RWPE1 (cell line): ENCODE results near the gene CTSK.
"Not testable (repeated sequence)": the region's sequence is repeated elsewhere in the genome, so short reads cannot be mapped to it uniquely, and the experiment has no call there.

Experiments used
- CTCF ChIA-PET: fragments of 350-600 bp; sonication (Branson Sonifier 250); formaldehyde crosslinking; extraction: SDS; loops from one replicate; lab custom pipeline; 2021; lab: Yijun Ruan, JAX
- POLR2A ChIA-PET: fragments of 400-600 bp; formaldehyde crosslinking; extraction: SDS; loops from one replicate; lab custom pipeline; 2020; ENCODE audit warnings: antibody characterized with exemption; ENCODE audit not compliant: low non-redundant PET; lab: Yijun Ruan, JAX
- DNase-seq: peaks from one replicate; pipeline ENCODE4 v3.0.0; 2012; ENCODE audit warnings: low spot score
- H3K27ac ChIP-seq: fragments of 450-650 bp; 2 replicates; pipeline ENCODE4 v1.5.1; 2017
- CTCF ChIP-seq: fragments of 450-650 bp; conservative IDR thresholded peaks from 2 replicates; pipeline ENCODE4 v1.5.1; 2017; ENCODE audit warnings: low read depth, mild to moderate bottlenecking

The CTSK gene

GRCh38 chr1:150807249-150808023, 624 bp downstream of the CTSK start:
- H3K27ac ChIP-seq: no peak overlapping the region
- ChIA-PET CTCF (interaction anchor here (0.6 to 1.6 kb wide), 2 partner anchors 11 to 12 kb away, joined by 3 to 5 read pairs; no protein-coding TSS in a partner anchor), POLR2A (no interaction called here)
- TF ChIP-seq CTCF: no peak
- no peak for DNase-seq

- H3K27ac ChIP-seq: no peak overlapping the region
- no peak for TF ChIP-seq CTCF
- ChIA-PET CTCF (no interaction called here), POLR2A (no interaction called here)
- DNase-seq: no peak
Measured at GRCh38 chr1:150805899-150806298, 2.2 kb downstream of the CTSK start.

- DNase-seq: no peak
- no peak for TF ChIP-seq CTCF
- CTCF ChIA-PET: interaction anchor here (0.5 to 0.7 kb wide), 2 partner anchors 61 to 245 kb away, joined by 3 read pairs; no protein-coding TSS in a partner anchor
- peak overlapping the region; percentile 51 for H3K27ac ChIP-seq
- POLR2A ChIA-PET: no interaction called here
Measured at GRCh38 chr1:150804671-150805070, 3.4 kb downstream of the CTSK start.

- ChIA-PET CTCF (interaction anchor here (0.5 kb wide), 1 partner anchor 310 kb away, joined by 5 read pairs; no protein-coding TSS in a partner anchor), POLR2A (no interaction called here)
- DNase-seq: no peak
- TF ChIP-seq CTCF: no peak
- H3K27ac ChIP-seq: no peak overlapping the region
Measured at GRCh38 chr1:150799089-150799488, 9.0 kb downstream of the CTSK start.

- ChIA-PET CTCF (interaction anchor here (0.5 to 1.2 kb wide), 2 partner anchors 13 to 311 kb away, joined by 4 to 5 read pairs; no protein-coding TSS in a partner anchor), POLR2A (no interaction called here)
- TF ChIP-seq CTCF: no peak
- no peak for DNase-seq
- no peak overlapping the region for H3K27ac ChIP-seq
Measured at GRCh38 chr1:150798525-150798924, 9.5 kb downstream of the CTSK start.

- CTCF ChIA-PET: interaction anchor here (0.7 kb wide), 2 partner anchors 63 to 462 kb away, joined by 3 to 5 read pairs; no protein-coding TSS in a partner anchor
- DNase-seq: no peak
- TF ChIP-seq CTCF: no peak
- POLR2A ChIA-PET: no interaction called here
- H3K27ac ChIP-seq: no peak overlapping the region
Measured at GRCh38 chr1:150796374-150796773, 11.7 kb downstream of the CTSK start.

GRCh38 chr1:150793778-150794177, 14.3 kb downstream of the CTSK start:
- DNase-seq, CTCF ChIA-PET, H3K27ac ChIP-seq, POLR2A ChIA-PET: not testable (repeated sequence)
